Activated CD8-positive, alpha-beta T cell treated with anti-CD3 and anti-CD28 coated beads for 36 hours (primary cell): ENCODE data around the gene EYS. TPM values are rescaled to one million over a fixed set of nuclear protein-coding genes. Genes with fewer than 3 reads are reported as not detected.

ENCODE experiments used
- ATAC-seq: fragments of 200-7000 bp; cut with Tn5 transposase; one replicate; pipeline ENCODE4 v1.10.0; 2021; ENCODE audit warnings: mild to moderate bottlenecking, moderate library complexity
- CTCF ChIA-PET: fragments of 350-600 bp; sonication (Branson Sonifier 250); formaldehyde crosslinking; loops from one replicate; lab custom pipeline; 2021; ENCODE audit warnings: antibody characterized with exemption; lab: Charles Lee
- POLR2A ChIA-PET: fragments of 350-600 bp; sonication (Branson Sonifier 250); formaldehyde crosslinking; loops from one replicate; lab custom pipeline; 2021; ENCODE audit warnings: antibody characterized with exemption; lab: Charles Lee
- DNase-seq: peaks from one replicate; pipeline ENCODE4 v3.0.0-alpha.2; 2020
- H3K27ac Mint-ChIP-seq: one replicate; pipeline ENCODE4 v1.8.0; 2021; ENCODE audit warnings: mild to moderate bottlenecking, mixed read lengths
- H3K27me3 Mint-ChIP-seq: one replicate; pipeline ENCODE4 v1.8.0; 2021; ENCODE audit warnings: mixed read lengths
- H3K36me3 Mint-ChIP-seq: one replicate; pipeline ENCODE4 v1.8.0; 2021; ENCODE audit warnings: low read depth, mixed read lengths
- H3K4me1 Mint-ChIP-seq: one replicate; pipeline ENCODE4 v1.8.0; 2021; ENCODE audit warnings: low read depth, mixed read lengths
- H3K4me3 Mint-ChIP-seq: one replicate; pipeline ENCODE4 v1.8.0; 2021; ENCODE audit warnings: mild to moderate bottlenecking, moderate library complexity, mixed read lengths
- H3K9me3 Mint-ChIP-seq: one replicate; pipeline ENCODE4 v1.8.0; 2021; ENCODE audit warnings: mixed read lengths
- CTCF ChIP-seq: fragments of 200-600 bp; IDR thresholded peaks from one replicate; pipeline ENCODE4 v1.8.0; 2022; ENCODE audit warnings: antibody characterized with exemption, mild to moderate bottlenecking
- intact Hi-C: fragments of 100-400 bp; cut with micrococcal nuclease; formaldehyde crosslinking; loops from one replicate; pipeline ENCODE4 v1.10.0; 2022
- total RNA-seq, 2 experiments: library from RNA; stranded (reverse); gene quantifications; one replicate each; pipeline ENCODE4 v1.2.3, GENCODE V29; 2021

Gene EYS
- total RNA-seq, 2 experiments from 2014 or later: not detected

DNA sequence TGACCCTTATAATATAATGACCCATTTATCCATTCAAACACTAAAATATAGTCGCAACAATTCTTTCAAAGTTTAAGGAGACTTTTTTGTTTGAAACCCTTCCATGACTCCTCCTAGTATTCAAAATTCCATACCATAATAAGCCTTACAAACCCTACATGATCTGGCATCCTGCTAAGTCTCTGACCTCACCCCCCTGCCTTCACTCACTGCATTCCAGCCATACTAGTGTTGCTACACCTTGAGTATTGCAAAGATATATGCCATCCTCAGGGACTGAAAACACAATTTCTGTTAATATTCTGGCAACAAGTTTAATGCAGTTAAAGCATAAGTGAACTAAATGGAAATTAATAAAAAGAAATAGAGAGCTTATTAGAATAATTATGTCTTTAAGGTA is 168.4 kb downstream of the EYS start:
- H3K4me1 Mint-ChIP-seq: no peaks in the 10 kb centered on the region
- no peak for ATAC-seq
- no peak overlapping the region for H3K27ac Mint-ChIP-seq
- H3K9me3 Mint-ChIP-seq: peaks cover 5% of the 10 kb centered on the region
- no peak overlapping the region for H3K4me3 Mint-ChIP-seq
- TF ChIP-seq CTCF: no peak
- CTCF ChIA-PET: no interaction called here
- POLR2A ChIA-PET: no interaction called here
- no peaks in the 10 kb centered on the region for H3K36me3 Mint-ChIP-seq
- no peak for DNase-seq
- H3K27me3 Mint-ChIP-seq: no peaks in the 10 kb centered on the region
- intact Hi-C loops: no loop called here

- no peak for TF ChIP-seq CTCF
- Mint-ChIP-seq H3K4me1 (no peaks in the 10 kb centered on the region), H3K36me3 (no peaks in the 10 kb centered on the region), H3K27me3 (no peaks in the 10 kb centered on the region), H3K9me3 (peaks cover 6% of the 10 kb centered on the region), H3K27ac (no peak overlapping the region), H3K4me3 (no peak overlapping the region)
- CTCF ChIA-PET: no interaction called here
- DNase-seq: no peak
- intact Hi-C loops: no loop called here
- POLR2A ChIA-PET: no interaction called here
- ATAC-seq: no peak
These were observed 169.4 kb downstream of the EYS start for GRCh38 chr6:65537600-65537999.

- H3K36me3 Mint-ChIP-seq: no peaks in the 10 kb centered on the region
- no peak overlapping the region for H3K4me3 Mint-ChIP-seq
- H3K4me1 Mint-ChIP-seq: no peaks in the 10 kb centered on the region
- no peak for TF ChIP-seq CTCF
- no peaks in the 10 kb centered on the region for H3K27me3 Mint-ChIP-seq
- no peak for DNase-seq
- no peak overlapping the region for H3K27ac Mint-ChIP-seq
- intact Hi-C loops: no loop called here
- ChIA-PET CTCF (no interaction called here), POLR2A (no interaction called here)
- ATAC-seq: no peak
- H3K9me3 Mint-ChIP-seq: peaks cover 7% of the 10 kb centered on the region
These were observed 175.5 kb downstream of the EYS start for GRCh38 chr6:65531533-65531932.

DNA sequence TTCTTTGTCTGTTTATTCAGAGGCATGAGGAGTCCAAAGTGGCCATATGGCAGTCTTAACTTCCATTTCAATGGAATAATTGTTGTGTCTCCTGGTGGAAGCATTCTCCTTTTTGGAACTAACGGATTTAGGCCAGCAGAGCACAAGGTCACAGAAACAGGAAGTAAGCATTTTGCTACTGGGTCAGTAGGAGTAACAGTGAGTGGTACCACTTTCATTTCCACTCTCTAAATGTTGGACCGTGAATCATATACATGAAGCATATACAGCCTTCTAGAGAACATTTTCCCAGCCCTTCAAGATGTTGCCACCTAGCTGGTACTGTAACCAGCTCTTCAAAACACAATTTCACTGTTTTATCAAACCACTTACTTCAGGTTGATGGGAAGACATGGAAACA is 182.8 kb downstream of the EYS start:
- TF ChIP-seq CTCF: no peak
- POLR2A ChIA-PET: no interaction called here
- CTCF ChIA-PET: no interaction called here

DNA sequence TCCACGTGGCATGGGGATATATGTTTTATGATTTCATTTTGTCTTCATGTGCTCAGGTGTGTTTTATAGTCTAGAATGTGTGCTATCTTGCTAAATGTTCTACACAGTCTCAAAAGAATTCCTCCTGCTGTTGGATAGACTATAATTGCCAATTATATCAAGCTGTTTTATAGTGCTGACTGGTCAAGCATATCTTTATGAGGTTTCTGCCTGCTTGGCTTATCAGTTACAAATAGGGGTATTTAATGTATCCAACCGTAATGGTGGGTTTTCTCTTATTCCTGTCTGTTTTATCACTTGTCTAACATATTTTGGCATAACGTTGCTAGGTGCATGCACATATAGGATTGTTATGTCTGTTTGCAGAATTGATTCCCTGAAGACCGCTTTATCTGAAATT is 201.3 kb downstream of the EYS start:
- intact Hi-C loops: no loop called here
- no peak overlapping the region for H3K4me3 Mint-ChIP-seq
- no peaks in the 10 kb centered on the region for H3K4me1 Mint-ChIP-seq
- ChIA-PET CTCF (no interaction called here), POLR2A (no interaction called here)
- ATAC-seq (no peak), DNase-seq (no peak)
- no peak overlapping the region for H3K27ac Mint-ChIP-seq
- H3K27me3 Mint-ChIP-seq: no peaks in the 10 kb centered on the region
- TF ChIP-seq CTCF: no peak
- peaks cover 15% of the 10 kb centered on the region for H3K9me3 Mint-ChIP-seq
- H3K36me3 Mint-ChIP-seq: no peaks in the 10 kb centered on the region

More for the DNA sequence above, 182.8 kb downstream of the EYS start:
- intact Hi-C loops: no loop called here
- peaks cover 6% of the 10 kb centered on the region for H3K9me3 Mint-ChIP-seq
- ATAC-seq (no peak), DNase-seq (no peak)
- no peaks in the 10 kb centered on the region for H3K27me3 Mint-ChIP-seq
- H3K4me1 Mint-ChIP-seq: no peaks in the 10 kb centered on the region
- H3K27ac Mint-ChIP-seq: no peak overlapping the region
- no peak overlapping the region for H3K4me3 Mint-ChIP-seq
- H3K36me3 Mint-ChIP-seq: no peaks in the 10 kb centered on the region
